ENCODE data around the gene COL6A1.

GRCh38 chr21:45941338-45941710 lies 40.2 kb upstream of the COL6A1 start:
- TF ChIP-seq CTCF (IDR thresholded peaks at IDR 0.05; ENCODE audit: low read depth, low read length, missing input control) (no peak), ATF3 (IDR thresholded peaks at IDR 0.05) (no peak), ZBTB33 (IDR thresholded peaks at IDR 0.05) (no peak), RXRA (IDR thresholded peaks at IDR 0.05) (no peak), JUND (IDR thresholded peaks at IDR 0.05) (no peak), MAX (IDR thresholded peaks at IDR 0.05) (no peak), YY1 (IDR thresholded peaks at IDR 0.05) (no peak), TAF1 (conservative IDR thresholded peaks at IDR 0.05) (no peak), REST (IDR thresholded peaks at IDR 0.05) (no peak), SP1 (IDR thresholded peaks at IDR 0.05) (no peak), NR2F2 (IDR thresholded peaks at IDR 0.05) (no peak), EGR1 (IDR thresholded peaks at IDR 0.05; ENCODE audit: low read depth in 2 of 2) (no peak)
